H1 (cell line): ENCODE results near the gene NELFA. TPM values are rescaled to one million over a fixed set of nuclear protein-coding genes. Genes with fewer than 3 reads are reported as not detected.

Experiments used
- BACH1 ChIP-seq: IDR thresholded peaks from 2 replicates; pipeline ENCODE4 v1.6.1; 2012; ENCODE audit warnings: low read length, improper control_type of control experiment
- CTBP2 ChIP-seq: IDR thresholded peaks from 2 replicates; pipeline ENCODE4 v1.7.0; 2011; ENCODE audit warnings: borderline replicate concordance, mild to moderate bottlenecking, moderate library complexity, mixed read lengths, low read length; ENCODE audit not compliant: insufficient read depth, insufficient read length
- HDAC2 ChIP-seq, 2 experiments: fragments of 300-600 bp in 1 of 2; sonication (generic) in 1 of 2; IDR thresholded peaks; 2 replicates each; pipeline ENCODE4 v1.6.1; 2011 to 2012; ENCODE audit warnings: low read depth in 2 of 2, low read length in 2 of 2, mild to moderate bottlenecking in 2 of 2, moderate library complexity in 2 of 2, borderline replicate concordance in 1 of 2, inconsistent platforms in 1 of 2
- RXRA ChIP-seq: IDR thresholded peaks from 2 replicates; pipeline ENCODE4 v1.6.1; 2011; ENCODE audit warnings: low read depth, mild to moderate bottlenecking, low read length, moderate library complexity; ENCODE audit not compliant: insufficient read depth
- SAP30 ChIP-seq: fragments of 300-600 bp; sonication (generic); IDR thresholded peaks from 2 replicates; pipeline ENCODE4 v1.7.1; 2012; ENCODE audit warnings: low read length, moderate library complexity, mild to moderate bottlenecking, inconsistent platforms; ENCODE audit not compliant: insufficient read depth, insufficient replicate concordance
- polyA plus RNA-seq, 7 experiments: library from polyadenylated mRNA; depleted of rRNA in 3 of 7; stranded (reverse) in 5 of 7; unstranded in 2 of 7; fragments of >200 nt in 5 of 7; fragments of 200-250 nt in 2 of 7; gene quantifications; 1 replicate in 5 of 7; 2 replicates in 1 of 7; 4 replicates in 1 of 7; pipeline versions ENCODE4 v1.2.1 to v1.2.3, GENCODE V29; 2011 to 2013; ENCODE audit warnings: missing spikeins in 2 of 7, mixed read lengths in 2 of 7
- total RNA-seq: library from RNA; stranded (reverse); fragmentation: NEBNext Ultra II Directional; extraction: Animal tissue kit (Norgen Biotek cat#: 25700); gene quantifications from 2 replicates; pipeline ENCODE4 v1.2.1, GENCODE V29; 2021

Gene NELFA
- total and polyA plus RNA-seq, 2 of the 8 experiments (the other 6 are each of a cell fraction or from before 2014, with no cell fraction given): 41.8 to 57.5 TPM

- TF ChIP-seq HDAC2 (IDR thresholded peaks at IDR 0.05; ENCODE audit: borderline replicate concordance in 1 of 2, low read depth in 2 of 2, low read length in 2 of 2) (no peak), SAP30 (no peak), BACH1 (no peak), CTBP2 (no peak), RXRA (no peak)
Measured at GRCh38 chr4:1962980-1963379, 45.8 kb downstream of the NELFA start (continued).
